Right lobe of liver (tissue), 6 donors: ENCODE results near the gene CD63. TPM values are rescaled to one million over a fixed set of nuclear protein-coding genes. Genes with fewer than 3 reads are reported as not detected.

Experiments
- ATAC-seq, 4 donors: fragments of 200-7000 bp; cut with Tn5 transposase; one replicate each; pipeline ENCODE4 v1.9.1; 2020; ENCODE audit warnings: mild to moderate bottlenecking in 4 of 4, moderate library complexity in 4 of 4
- DNase-seq, 3 donors: peaks; one replicate each; pipeline ENCODE4 v3.0.0-alpha.2; 2020
- H3K27ac ChIP-seq, 3 donors: fragments of 200-600 bp; one replicate each; pipeline ENCODE4 v1.8.0; 2022
- H3K27me3 ChIP-seq, 2 donors: fragments of 200-600 bp; one replicate each; pipeline ENCODE4 v1.8.0; 2022
- H3K36me3 ChIP-seq, 4 donors: fragments of 200-600 bp; sonication (generic) in 1 of 4; one replicate each; pipeline versions ENCODE4 v1.5.1 to v1.8.0; 2017 to 2022; ENCODE audit warnings: control low read depth in 1 of 4
- H3K4me1 ChIP-seq, 4 donors: fragments of 200-600 bp; sonication (generic) in 1 of 4; one replicate each; pipeline versions ENCODE4 v1.5.1 to v1.8.0; 2017 to 2022; ENCODE audit warnings: control low read depth in 1 of 4
- H3K4me3 ChIP-seq, 3 donors: fragments of 200-600 bp; one replicate each; pipeline ENCODE4 v1.8.0; 2022
- H3K9me3 ChIP-seq, 4 donors: fragments of 200-600 bp; sonication (generic) in 1 of 4; one replicate each; pipeline versions ENCODE4 v1.5.1 to v1.8.0; 2017 to 2022; ENCODE audit warnings: control low read depth in 1 of 4
- CTCF ChIP-seq, 4 donors: fragments of 200-600 bp in 3 of 4; fragments of 450-650 bp in 1 of 4; IDR thresholded peaks; one replicate each; pipeline versions ENCODE4 v1.5.1 to v1.8.0; 2016 to 2022; ENCODE audit warnings: antibody characterized with exemption in 4 of 4, mild to moderate bottlenecking in 2 of 4
- POLR2A ChIP-seq: fragments of 450-650 bp; IDR thresholded peaks from one replicate; pipeline ENCODE4 v1.6.1; 2017; ENCODE audit warnings: antibody characterized with exemption, mild to moderate bottlenecking
- WGBS: methylation state at CpG from one replicate; pipeline ENCODE4 v1.1.6; 2018; ENCODE audit warnings: low coverage, low lambda C conversion rate; ENCODE audit not compliant: insufficient coverage; ENCODE audit errors: missing lambda C conversion rate; 5-methylcytosine and 5-hydroxymethylcytosine counted together
- intact Hi-C, 2 donors: fragments of 100-400 bp; cut with DNase I; formaldehyde crosslinking; loops; one replicate each; pipeline versions ENCODE4 v1.11.2 to v1.14.1; 2022
- long read RNA-seq: library from polyadenylated mRNA; unstranded; transcript quantifications from one replicate; pipeline ENCODE4 v2.0.0, GENCODE V29; 2019
- total RNA-seq, 6 experiments: library from RNA; depleted of rRNA in 2 of 6; stranded (reverse); fragments of >200 nt in 2 of 6; fragmentation: NEBNext Ultra II Directional in 3 of 6; extraction: Animal tissue kit (Norgen Biotek cat#: 25700) in 3 of 6; gene quantifications; one replicate each; pipeline versions ENCODE4 v1.1.0 to v1.2.4, GENCODE V29; 2016 to 2023
- donor health status: DM: no; HTN: yes; CAD: no.
- donor health status: DM: no; HTN: no; CAD: no.
- donor health status: DM: no; HTN: no; CAD: no.
- donor health status: DM: no; HTN: yes; CAD: no.
- donor health status: DM: no; HTN: yes; CAD: no.

CD63 gene
- total RNA-seq: 100 to 1,000 TPM; 213 to 556 (median 317) TPM
- long read RNA-seq, transcript CD63-201 (8 exons, 1,070 nt): major isoform, 52 of 58 reads
- long read RNA-seq, partial matches to known transcripts: 1 of 58 reads
- long read RNA-seq, other reads (novel, unspliced or antisense): 1 of 58 reads

- peaks cover 0 to 20% (median 3%) of the 10 kb centered on the region in 4 donors for H3K4me1 ChIP-seq
- no peaks in the 10 kb centered on the region for H3K9me3 ChIP-seq
- no peaks in the 10 kb centered on the region for H3K27me3 ChIP-seq
- peak; percentile 77 for TF ChIP-seq POLR2A
- no peak for TF ChIP-seq CTCF (IDR thresholded peaks at IDR 0.05)
- H3K27ac ChIP-seq: peak within 1 kb of the TSS; percentile 90 to 99 (median 97)
- 0% methylated on average over 8 of the region's 61 CpGs for WGBS
- peak within 1 kb of the TSS; percentile 70 to 90 (median 87) for H3K4me3 ChIP-seq
- peaks cover 0 to 18% (median 0%) of the 10 kb centered on the region in 4 donors for H3K36me3 ChIP-seq
- peak; percentile 76 to 87 (median 82) for ATAC-seq
- intact Hi-C loops: no loop called here
- peak; percentile 90 to 94 (median 92) for DNase-seq
Measured at GRCh38 chr12:55728939-55729818, at the start of gene CD63. Gene CD63 (minus strand): TSS chr12:55729009. CDS start chr12:55728341, 668 bp downstream.

GRCh38 chr12:55777856-55778255, 49.0 kb upstream of the CD63 start:
- H3K9me3 ChIP-seq: no peaks in the 10 kb centered on the region
- no peak for DNase-seq
- WGBS: 86% methylated on average over 3 of the region's 3 CpGs
- H3K36me3 ChIP-seq: peaks cover 0 to 46% (median 10%) of the 10 kb centered on the region in 4 donors
- intact Hi-C loops: no loop called here
- H3K4me3 ChIP-seq: no peak overlapping the region
- H3K27me3 ChIP-seq: no peaks in the 10 kb centered on the region
- TF ChIP-seq POLR2A (no peak), CTCF (IDR thresholded peaks at IDR 0.05) (no peak)
- no peak overlapping the region for H3K27ac ChIP-seq
- no peaks in the 10 kb centered on the region for H3K4me1 ChIP-seq
- ATAC-seq: no peak

GRCh38 chr12:55771736-55772135, 42.9 kb upstream of the CD63 start:
- intact Hi-C loops: no loop called here
- H3K4me1 ChIP-seq: no peaks in the 10 kb centered on the region
- WGBS: 70% methylated on average over 6 of the region's 6 CpGs
- TF ChIP-seq CTCF (IDR thresholded peaks at IDR 0.05) (no peak), POLR2A (no peak)
- H3K27ac ChIP-seq: no peak overlapping the region
- peaks cover 0 to 10% (median under 1%) of the 10 kb centered on the region in 4 donors for H3K36me3 ChIP-seq
- H3K27me3 ChIP-seq: no peaks in the 10 kb centered on the region
- DNase-seq: no peak
- ATAC-seq: no peak
- no peak overlapping the region for H3K4me3 ChIP-seq
- H3K9me3 ChIP-seq: no peaks in the 10 kb centered on the region

GRCh38 chr12:55767156-55767555, 38.3 kb upstream of the CD63 start:
- Histone ChIP-seq H3K9me3 (no peaks in the 10 kb centered on the region), H3K36me3 (peaks cover 0 to 10% (median 0%) of the 10 kb centered on the region in 4 donors), H3K4me3 (no peak overlapping the region), H3K4me1 (no peaks in the 10 kb centered on the region), H3K27me3 (no peaks in the 10 kb centered on the region), H3K27ac (no peak overlapping the region)
- TF ChIP-seq CTCF (IDR thresholded peaks at IDR 0.05) (no peak), POLR2A (no peak)
- WGBS: 100% methylated on average over 3 of the region's 4 CpGs
- DNase-seq: no peak
- ATAC-seq: no peak
- intact Hi-C loops: no loop called here
